Fibroblast of lung (primary cell): ENCODE results near the gene C11orf68. TPM values are rescaled to one million over a fixed set of nuclear protein-coding genes. Genes with fewer than 3 reads are reported as not detected.

Experiments
- DNase-seq, 2 donors: peaks; one replicate each; pipeline versions ENCODE4 v3.0.0 to v3.0.0-alpha.2; 2010; ENCODE audit warnings: low read depth in 2 of 2
- H2AFZ ChIP-seq: 2 replicates; pipeline ENCODE4 v1.5.1; 2012; ENCODE audit warnings: low read length, control low read depth, inconsistent platforms
- H3K27ac ChIP-seq: 2 replicates; pipeline ENCODE4 v1.5.1; 2011; ENCODE audit warnings: low read length, control low read depth; ENCODE audit not compliant: insufficient read depth
- H3K27me3 ChIP-seq: 2 replicates; pipeline ENCODE4 v1.5.1; 2011; ENCODE audit warnings: mild to moderate bottlenecking, low read length; ENCODE audit not compliant: control insufficient read depth, insufficient read depth
- H3K36me3 ChIP-seq: 2 replicates; pipeline ENCODE4 v1.5.1; 2011; ENCODE audit warnings: low read length; ENCODE audit not compliant: control insufficient read depth, insufficient read depth
- H3K4me1 ChIP-seq: 2 replicates; pipeline ENCODE4 v1.5.1; 2011; ENCODE audit warnings: low read length; ENCODE audit not compliant: control insufficient read depth, insufficient read depth; ENCODE audit errors: extremely low read depth
- H3K4me2 ChIP-seq: 2 replicates; pipeline ENCODE4 v1.5.1; 2011; ENCODE audit warnings: low read length, control low read depth; ENCODE audit not compliant: insufficient read depth; ENCODE audit errors: extremely low read depth
- H3K4me3 ChIP-seq, 4 experiments: fragments of 200-600 bp in 1 of 4; sonication (generic) in 1 of 4; replicated peaks in 1 of 4; 2 replicates each; pipeline ENCODE4 v1.5.1; 2011 to 2016; ENCODE audit warnings: low read length in 4 of 4, low read depth in 3 of 4, mild to moderate bottlenecking in 3 of 4, control low read depth in 2 of 4, inconsistent platforms in 1 of 4, mixed read lengths in 1 of 4; ENCODE audit not compliant: insufficient read depth in 1 of 4; ENCODE audit errors: control extremely low read depth in 1 of 4
- H3K79me2 ChIP-seq: 2 replicates; pipeline ENCODE4 v1.5.1; 2012; ENCODE audit warnings: mild to moderate bottlenecking, low read length, inconsistent platforms; ENCODE audit not compliant: control insufficient read depth, insufficient read depth
- H3K9ac ChIP-seq: 2 replicates; pipeline ENCODE4 v1.5.1; 2011; ENCODE audit warnings: mild to moderate bottlenecking, low read length, control low read depth; ENCODE audit not compliant: insufficient read depth
- H3K9me3 ChIP-seq: 2 replicates; pipeline ENCODE4 v1.5.1; 2012; ENCODE audit warnings: low read depth, low read length; ENCODE audit not compliant: control insufficient read depth, insufficient read depth
- H4K20me1 ChIP-seq: 2 replicates; pipeline ENCODE4 v1.5.1; 2011; ENCODE audit warnings: low read length; ENCODE audit not compliant: control insufficient read depth, insufficient read depth; ENCODE audit errors: extremely low read depth
- EZH2 ChIP-seq: IDR thresholded peaks from 2 replicates; pipeline ENCODE4 v1.5.1; 2012; ENCODE audit warnings: low read length, control low read depth, mild to moderate bottlenecking; ENCODE audit errors: missing control alignments
- polyA plus RNA-seq, 2 donors: library from polyadenylated mRNA; depleted of rRNA in 1 of 2; stranded (reverse) in 1 of 2; unstranded in 1 of 2; fragments of >200 nt; gene quantifications; 2 replicates each; pipeline ENCODE4 v1.2.1, GENCODE V29; 2011 to 2012; ENCODE audit warnings: missing spikeins in 1 of 2
- total RNA-seq: library from RNA; depleted of rRNA; stranded (reverse); fragments of >200 nt; gene quantifications from 2 replicates; pipeline ENCODE4 v1.2.1, GENCODE V29; 2014
- TF ChIP-seq, protein P1 (sequence below), 2 donors: IDR thresholded peaks in 1 of 2; conservative IDR thresholded peaks in 1 of 2; 1 replicate in 1 of 2; 2 replicates in 1 of 2; pipeline ENCODE4 v1.5.1; 2011 to 2012; ENCODE audit warnings: low read length in 2 of 2, control low read depth in 1 of 2, inconsistent platforms in 1 of 2, low read depth in 1 of 2, mild to moderate bottlenecking in 1 of 2

The C11orf68 gene
- total and polyA plus RNA-seq, 2 donors (not counting 1 experiment from before 2014, with no cell fraction given), result 26.6 to 27.6 TPM

DNA sequence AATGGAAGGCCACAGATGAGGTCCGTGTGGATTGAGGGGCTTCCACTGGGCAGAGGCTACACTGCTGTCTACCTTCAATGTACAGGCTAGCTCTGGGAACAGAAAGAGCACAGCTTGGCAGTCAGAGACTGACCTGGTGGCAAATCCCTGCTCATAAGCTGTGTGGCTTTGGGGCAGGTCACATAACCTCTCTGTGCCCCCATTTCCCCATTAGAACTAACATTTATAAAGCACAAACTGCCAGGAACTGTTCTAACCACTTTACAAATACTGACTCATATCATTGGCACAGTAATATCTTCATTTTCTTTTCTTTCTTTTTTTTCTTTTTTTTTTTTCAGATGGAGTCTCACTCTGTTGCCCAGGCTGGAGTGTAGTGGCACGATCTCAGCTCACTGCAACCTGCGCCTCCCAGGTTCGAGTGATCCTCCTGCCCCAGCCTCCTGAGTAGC, 21.8 kb downstream of the C11orf68 start:
- Histone ChIP-seq H3K4me1 (peaks cover 31% of the 10 kb centered on the region), H3K27me3 (no peaks in the 10 kb centered on the region), H3K4me3 (peak overlapping the region; percentile 14 to 96 (median 58)), H3K36me3 (peaks cover 22% of the 10 kb centered on the region), H3K9me3 (no peaks in the 10 kb centered on the region), H4K20me1 (no peaks in the 10 kb centered on the region), H3K9ac (peak overlapping the region; percentile 45), H3K79me2 (peaks cover 93% of the 10 kb centered on the region), H2AFZ (no peak overlapping the region), H3K4me2 (peak overlapping the region; percentile 84), H3K27ac (peak overlapping the region; percentile 100)
- no peak for TF ChIP-seq EZH2
- TF ChIP-seq, protein P1, sequence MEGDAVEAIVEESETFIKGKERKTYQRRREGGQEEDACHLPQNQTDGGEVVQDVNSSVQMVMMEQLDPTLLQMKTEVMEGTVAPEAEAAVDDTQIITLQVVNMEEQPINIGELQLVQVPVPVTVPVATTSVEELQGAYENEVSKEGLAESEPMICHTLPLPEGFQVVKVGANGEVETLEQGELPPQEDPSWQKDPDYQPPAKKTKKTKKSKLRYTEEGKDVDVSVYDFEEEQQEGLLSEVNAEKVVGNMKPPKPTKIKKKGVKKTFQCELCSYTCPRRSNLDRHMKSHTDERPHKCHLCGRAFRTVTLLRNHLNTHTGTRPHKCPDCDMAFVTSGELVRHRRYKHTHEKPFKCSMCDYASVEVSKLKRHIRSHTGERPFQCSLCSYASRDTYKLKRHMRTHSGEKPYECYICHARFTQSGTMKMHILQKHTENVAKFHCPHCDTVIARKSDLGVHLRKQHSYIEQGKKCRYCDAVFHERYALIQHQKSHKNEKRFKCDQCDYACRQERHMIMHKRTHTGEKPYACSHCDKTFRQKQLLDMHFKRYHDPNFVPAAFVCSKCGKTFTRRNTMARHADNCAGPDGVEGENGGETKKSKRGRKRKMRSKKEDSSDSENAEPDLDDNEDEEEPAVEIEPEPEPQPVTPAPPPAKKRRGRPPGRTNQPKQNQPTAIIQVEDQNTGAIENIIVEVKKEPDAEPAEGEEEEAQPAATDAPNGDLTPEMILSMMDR (conservative IDR thresholded peaks at IDR 0.05 in 1 of 2, IDR thresholded peaks at IDR 0.05 in 1 of 2; ENCODE audit: low read depth in 1 of 2, low read length in 2 of 2), result no peak
- peak in 1 of 2 donors; percentile 28 for DNase-seq

DNA sequence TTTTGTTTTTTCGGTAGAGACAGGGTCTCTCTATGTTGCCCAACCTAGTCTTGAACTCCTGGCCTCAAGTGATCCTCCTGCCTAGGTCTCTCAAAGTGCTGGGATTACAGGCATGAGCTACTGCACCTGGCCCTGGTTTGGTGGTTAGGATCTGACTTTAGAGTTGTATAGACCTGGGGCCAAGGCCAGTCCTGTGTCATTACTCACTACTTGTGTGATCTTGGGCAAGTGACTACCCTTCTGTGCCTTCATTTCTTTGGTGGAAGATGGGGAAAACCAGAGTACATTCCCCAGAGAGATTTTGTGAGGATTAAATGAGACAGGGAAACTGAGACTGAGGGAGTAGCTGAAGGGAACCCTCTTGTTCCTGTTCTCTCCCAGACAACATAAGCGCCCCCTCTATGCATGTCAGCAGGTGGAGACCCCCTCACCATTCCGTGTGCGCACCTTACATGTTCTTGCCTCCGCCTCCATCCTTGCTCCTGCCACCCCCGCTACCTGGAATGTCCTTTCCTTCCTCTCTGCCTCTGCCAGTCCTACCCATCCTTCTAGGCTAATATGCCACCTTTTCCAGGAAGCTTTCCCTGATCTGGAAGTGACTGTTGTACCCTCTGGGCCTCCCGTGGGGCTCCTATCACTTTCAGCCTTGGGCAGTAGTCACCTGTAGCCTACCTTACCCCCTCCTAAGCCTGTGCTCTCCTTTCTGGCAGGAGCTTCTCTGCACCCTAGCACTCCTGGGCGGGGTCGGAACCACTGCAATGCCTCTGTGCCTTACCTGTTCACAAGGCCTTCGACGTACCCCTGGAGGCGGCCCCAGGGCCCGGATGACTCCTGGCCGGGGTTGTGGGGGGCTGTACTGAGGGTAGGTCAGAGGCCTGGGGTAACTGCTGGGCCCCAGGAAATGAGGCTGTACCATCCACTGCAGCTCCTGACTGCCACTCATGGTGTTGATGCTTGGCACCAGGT, 22.5 kb downstream of the C11orf68 start:
- Histone ChIP-seq H3K27me3 (no peaks in the 10 kb centered on the region), H3K27ac (peak overlapping the region; percentile 100), H3K4me1 (peaks cover 24% of the 10 kb centered on the region), H2AFZ (no peak overlapping the region), H3K9me3 (no peaks in the 10 kb centered on the region), H3K36me3 (peaks cover 24% of the 10 kb centered on the region), H3K79me2 (peaks cover 93% of the 10 kb centered on the region), H3K4me2 (peak overlapping the region; percentile 84), H3K9ac (peak overlapping the region; percentile 45), H3K4me3 (peak overlapping the region; percentile 14 to 96 (median 58)), H4K20me1 (no peaks in the 10 kb centered on the region)
- TF ChIP-seq, protein P1 (conservative IDR thresholded peaks at IDR 0.05 in 1 of 2, IDR thresholded peaks at IDR 0.05 in 1 of 2; ENCODE audit: low read depth in 1 of 2, low read length in 2 of 2), result no peak
- TF ChIP-seq EZH2, result no peak
- no peak for DNase-seq

DNA sequence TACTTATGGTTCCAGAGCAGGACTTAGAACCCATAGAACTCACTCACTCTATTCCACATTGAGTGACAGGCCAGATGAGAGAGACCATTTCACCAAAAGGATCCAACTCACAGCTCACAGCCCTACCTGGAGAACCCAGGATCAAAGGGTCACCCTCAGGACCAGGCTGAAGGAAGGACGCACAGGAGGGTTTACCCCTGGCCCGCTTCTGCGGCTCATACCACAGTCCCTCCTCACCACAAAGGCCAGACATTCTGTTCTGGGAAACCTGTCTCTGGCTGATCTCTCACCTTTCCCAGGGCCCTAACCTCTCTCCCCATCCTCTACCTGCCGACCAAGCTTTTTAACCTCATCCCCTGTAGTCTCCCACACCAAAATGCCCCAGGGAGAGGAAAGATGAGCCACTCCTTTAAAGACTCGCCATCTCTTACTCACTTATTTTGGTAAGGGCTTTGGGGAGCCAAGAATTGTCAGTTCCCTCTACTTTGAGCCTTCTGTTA, 23.3 kb downstream of the C11orf68 start:
- Histone ChIP-seq H3K4me2 (peak overlapping the region; percentile 48), H3K4me3 (peak overlapping the region in 1 of 4 experiments; percentile 82), H3K9ac (no peak overlapping the region), H4K20me1 (no peaks in the 10 kb centered on the region), H3K27ac (peak overlapping the region; percentile 100), H3K4me1 (peaks cover 21% of the 10 kb centered on the region), H3K9me3 (no peaks in the 10 kb centered on the region), H3K27me3 (no peaks in the 10 kb centered on the region), H3K79me2 (peaks cover 93% of the 10 kb centered on the region), H3K36me3 (peaks cover 26% of the 10 kb centered on the region), H2AFZ (no peak overlapping the region)
- TF ChIP-seq, protein P1 (conservative IDR thresholded peaks at IDR 0.05 in 1 of 2, IDR thresholded peaks at IDR 0.05 in 1 of 2; ENCODE audit: low read depth in 1 of 2, low read length in 2 of 2), result no peak
- no peak for TF ChIP-seq EZH2
- no peak for DNase-seq
